Measurements from ENCODE around the gene ZNF414.

- TF ChIP-seq CTCF (conservative IDR thresholded peaks at IDR 0.05; ENCODE audit: low read depth in 2 of 2), result no peak
- no peak for TF ChIP-seq EZH2 (IDR thresholded peaks at IDR 0.05; ENCODE audit: low read depth, unreplicated experiment)
- TF ChIP-seq STAT1 (IDR thresholded peaks at IDR 0.05; ENCODE audit: unreplicated experiment), result no peak
- TF ChIP-seq EZH2phosphoT487 (IDR thresholded peaks at IDR 0.05; ENCODE audit: unreplicated experiment), result no peak
- no peak for TF ChIP-seq REST (IDR thresholded peaks at IDR 0.05; ENCODE audit: unreplicated experiment)
- TF ChIP-seq ETS1 (IDR thresholded peaks at IDR 0.05), result no peak
- no peak for TF ChIP-seq CREB1 (CRISPR knock-in tag; IDR thresholded peaks at IDR 0.05; ENCODE audit: low read depth)
- no peak for TF ChIP-seq NANOG (IDR thresholded peaks at IDR 0.05; ENCODE audit: borderline replicate concordance)
- no peak for TF ChIP-seq POLR2AphosphoS5 (IDR thresholded peaks at IDR 0.05; ENCODE audit: low read depth)
- TF ChIP-seq JUNB (IDR thresholded peaks at IDR 0.05; ENCODE audit: unreplicated experiment), result no peak
- TF ChIP-seq ZNF114 (CRISPR knock-in tag; IDR thresholded peaks at IDR 0.05), result no peak
- no peak for TF ChIP-seq ZNF462 (CRISPR knock-in tag; IDR thresholded peaks at IDR 0.05)
- no peak for TF ChIP-seq ZNF331 (CRISPR knock-in tag; IDR thresholded peaks at IDR 0.05; ENCODE audit: low read depth)
These were observed 16.2 kb upstream of the ZNF414 start for GRCh38 chr19:8530061-8530679.
